Measurements from ENCODE around the gene MIGA2. TPM values are rescaled to one million over a fixed set of nuclear protein-coding genes. Genes with fewer than 3 reads are reported as not detected.

MIGA2 gene
- total and polyA plus RNA-seq, 9 of the 15 experiments (the other 6 are each of a cell fraction or from before 2014, with no cell fraction given) = 0.15 to 54.1 (median 18.0) TPM

DNA sequence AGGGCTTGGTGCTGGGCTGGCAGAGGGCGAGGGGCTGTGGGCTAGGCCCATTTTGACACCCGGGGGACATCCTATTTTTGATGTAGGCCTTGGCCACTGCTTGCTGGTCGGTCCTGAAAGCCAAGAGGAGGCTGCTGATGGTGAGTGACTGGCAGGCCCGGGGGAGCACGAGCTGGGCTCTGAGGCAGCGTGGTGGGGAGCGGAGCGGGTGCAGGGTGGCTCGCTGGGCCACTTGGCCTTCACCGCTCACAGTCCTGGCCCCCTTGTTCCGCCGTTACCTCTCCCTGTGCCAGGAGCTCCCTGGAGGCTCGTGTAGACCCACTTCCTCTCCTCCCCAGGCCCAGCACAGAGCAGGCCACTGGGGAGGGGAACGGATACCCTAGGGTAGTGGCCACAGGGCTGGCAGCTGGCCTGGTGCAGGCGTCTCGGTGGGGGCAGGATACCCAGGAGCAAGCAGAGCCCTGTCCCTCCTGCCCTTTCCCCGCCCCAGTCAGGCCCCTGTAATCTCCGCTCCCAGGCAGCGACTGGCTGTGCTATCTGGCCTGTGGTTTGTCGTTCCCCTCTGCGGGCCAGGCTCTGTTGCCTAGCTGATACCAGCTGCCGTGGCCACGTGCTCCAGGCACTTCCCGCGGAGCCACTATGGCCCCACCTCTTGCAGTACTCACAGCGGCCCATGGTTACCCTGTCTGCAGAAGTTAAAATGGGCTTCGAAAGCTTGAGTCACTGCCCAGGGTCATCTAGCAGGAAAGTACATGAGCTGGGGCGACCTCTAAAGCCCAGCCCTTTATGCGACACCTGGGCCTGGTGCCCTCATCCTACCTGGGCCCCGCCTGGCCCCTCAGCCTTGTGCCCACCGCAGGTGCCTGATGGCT is 32.8 kb downstream of the MIGA2 start (continued):
- TF ChIP-seq, protein P1, sequence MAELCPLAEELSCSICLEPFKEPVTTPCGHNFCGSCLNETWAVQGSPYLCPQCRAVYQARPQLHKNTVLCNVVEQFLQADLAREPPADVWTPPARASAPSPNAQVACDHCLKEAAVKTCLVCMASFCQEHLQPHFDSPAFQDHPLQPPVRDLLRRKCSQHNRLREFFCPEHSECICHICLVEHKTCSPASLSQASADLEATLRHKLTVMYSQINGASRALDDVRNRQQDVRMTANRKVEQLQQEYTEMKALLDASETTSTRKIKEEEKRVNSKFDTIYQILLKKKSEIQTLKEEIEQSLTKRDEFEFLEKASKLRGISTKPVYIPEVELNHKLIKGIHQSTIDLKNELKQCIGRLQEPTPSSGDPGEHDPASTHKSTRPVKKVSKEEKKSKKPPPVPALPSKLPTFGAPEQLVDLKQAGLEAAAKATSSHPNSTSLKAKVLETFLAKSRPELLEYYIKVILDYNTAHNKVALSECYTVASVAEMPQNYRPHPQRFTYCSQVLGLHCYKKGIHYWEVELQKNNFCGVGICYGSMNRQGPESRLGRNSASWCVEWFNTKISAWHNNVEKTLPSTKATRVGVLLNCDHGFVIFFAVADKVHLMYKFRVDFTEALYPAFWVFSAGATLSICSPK (IDR thresholded peaks at IDR 0.05; ENCODE audit: borderline replicate concordance) = no peak
- no peak for TF ChIP-seq ZNF3 (CRISPR knock-in tag; IDR thresholded peaks at IDR 0.05)
- TF ChIP-seq, protein P2, sequence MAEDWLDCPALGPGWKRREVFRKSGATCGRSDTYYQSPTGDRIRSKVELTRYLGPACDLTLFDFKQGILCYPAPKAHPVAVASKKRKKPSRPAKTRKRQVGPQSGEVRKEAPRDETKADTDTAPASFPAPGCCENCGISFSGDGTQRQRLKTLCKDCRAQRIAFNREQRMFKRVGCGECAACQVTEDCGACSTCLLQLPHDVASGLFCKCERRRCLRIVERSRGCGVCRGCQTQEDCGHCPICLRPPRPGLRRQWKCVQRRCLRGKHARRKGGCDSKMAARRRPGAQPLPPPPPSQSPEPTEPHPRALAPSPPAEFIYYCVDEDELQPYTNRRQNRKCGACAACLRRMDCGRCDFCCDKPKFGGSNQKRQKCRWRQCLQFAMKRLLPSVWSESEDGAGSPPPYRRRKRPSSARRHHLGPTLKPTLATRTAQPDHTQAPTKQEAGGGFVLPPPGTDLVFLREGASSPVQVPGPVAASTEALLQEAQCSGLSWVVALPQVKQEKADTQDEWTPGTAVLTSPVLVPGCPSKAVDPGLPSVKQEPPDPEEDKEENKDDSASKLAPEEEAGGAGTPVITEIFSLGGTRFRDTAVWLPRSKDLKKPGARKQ (CRISPR knock-in tag; IDR thresholded peaks at IDR 0.05) = no peak
- TF ChIP-seq ZNF239 (CRISPR knock-in tag; IDR thresholded peaks at IDR 0.05) = peak; percentile 64; the same call in 1 of the 2 replicates
- TF ChIP-seq BHLHE40 (IDR thresholded peaks at IDR 0.05; ENCODE audit: low read length) = peak; percentile 97
- TF ChIP-seq, protein P3, sequence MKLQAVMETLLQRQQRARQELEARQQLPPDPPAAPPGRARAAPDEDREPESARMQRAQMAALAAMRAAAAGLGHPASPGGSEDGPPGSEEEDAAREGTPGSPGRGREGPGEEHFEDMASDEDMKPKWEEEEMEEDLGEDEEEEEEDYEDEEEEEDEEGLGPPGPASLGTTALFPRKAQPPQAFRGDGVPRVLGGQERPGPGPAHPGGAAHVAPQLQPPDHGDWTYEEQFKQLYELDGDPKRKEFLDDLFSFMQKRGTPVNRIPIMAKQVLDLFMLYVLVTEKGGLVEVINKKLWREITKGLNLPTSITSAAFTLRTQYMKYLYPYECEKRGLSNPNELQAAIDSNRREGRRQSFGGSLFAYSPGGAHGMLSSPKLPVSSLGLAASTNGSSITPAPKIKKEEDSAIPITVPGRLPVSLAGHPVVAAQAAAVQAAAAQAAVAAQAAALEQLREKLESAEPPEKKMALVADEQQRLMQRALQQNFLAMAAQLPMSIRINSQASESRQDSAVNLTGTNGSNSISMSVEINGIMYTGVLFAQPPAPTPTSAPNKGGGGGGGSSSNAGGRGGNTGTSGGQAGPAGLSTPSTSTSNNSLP (IDR thresholded peaks at IDR 0.05; ENCODE audit: borderline replicate concordance, low read depth, low read length) = no peak
- TF ChIP-seq ZFX (CRISPR knock-in tag; IDR thresholded peaks at IDR 0.05) = peak; percentile 84
- peak; percentile 78; the same call in 1 of the 2 replicates for TF ChIP-seq HSF4 (CRISPR knock-in tag; IDR thresholded peaks at IDR 0.05; ENCODE audit: borderline replicate concordance)
- TF ChIP-seq SPI1 (IDR thresholded peaks at IDR 0.05; ENCODE audit: borderline replicate concordance, low read depth, low read length) = peak; percentile 60; the same call in 1 of the 2 replicates
- TF ChIP-seq, protein P4, sequence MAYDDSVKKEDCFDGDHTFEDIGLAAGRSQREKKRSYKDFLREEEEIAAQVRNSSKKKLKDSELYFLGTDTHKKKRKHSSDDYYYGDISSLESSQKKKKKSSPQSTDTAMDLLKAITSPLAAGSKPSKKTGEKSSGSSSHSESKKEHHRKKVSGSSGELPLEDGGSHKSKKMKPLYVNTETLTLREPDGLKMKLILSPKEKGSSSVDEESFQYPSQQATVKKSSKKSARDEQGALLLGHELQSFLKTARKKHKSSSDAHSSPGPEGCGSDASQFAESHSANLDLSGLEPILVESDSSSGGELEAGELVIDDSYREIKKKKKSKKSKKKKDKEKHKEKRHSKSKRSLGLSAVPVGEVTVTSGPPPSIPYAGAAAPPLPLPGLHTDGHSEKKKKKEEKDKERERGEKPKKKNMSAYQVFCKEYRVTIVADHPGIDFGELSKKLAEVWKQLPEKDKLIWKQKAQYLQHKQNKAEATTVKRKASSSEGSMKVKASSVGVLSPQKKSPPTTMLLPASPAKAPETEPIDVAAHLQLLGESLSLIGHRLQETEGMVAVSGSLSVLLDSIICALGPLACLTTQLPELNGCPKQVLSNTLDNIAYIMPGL (CRISPR knock-in tag; IDR thresholded peaks at IDR 0.05) = no peak; the same call in 1 of the 2 replicates
- TF ChIP-seq PML (IDR thresholded peaks at IDR 0.05; ENCODE audit: low read length) = peak; percentile 99
- TF ChIP-seq RFX1 (IDR thresholded peaks at IDR 0.05) = peak; percentile 61; the same call in 1 of the 2 replicates
- TF ChIP-seq ATF1 (CRISPR knock-in tag; IDR thresholded peaks at IDR 0.05) = no peak
- TF ChIP-seq ATF1 (tag; IDR thresholded peaks at IDR 0.05) = peak; percentile 67
- TF ChIP-seq BMI1 (IDR thresholded peaks at IDR 0.05; ENCODE audit: low read length) = no peak
- TF ChIP-seq ZNF408 (CRISPR knock-in tag; IDR thresholded peaks at IDR 0.05; ENCODE audit: low read depth) = no peak
